OCI-LY1 (cell line): ENCODE results near the gene PKD2.
"Not testable (repeated sequence)": the region's sequence is repeated elsewhere in the genome, so short reads cannot be mapped to it uniquely, and the experiment has no call there.

Experiments
- H2AFZ ChIP-seq: fragments of 200-600 bp; sonication (generic), shearing (Covaris generic); 2 replicates; pipeline ENCODE4 v1.6.0; 2014; ENCODE audit warnings: antibody characterized with exemption, mild to moderate bottlenecking, low read length
- H3F3A ChIP-seq: fragments of 200-600 bp; sonication (generic), shearing (Covaris generic); 2 replicates; pipeline ENCODE4 v1.6.0; 2014; ENCODE audit warnings: mild to moderate bottlenecking, antibody characterized with exemption, low read length, moderate library complexity; ENCODE audit not compliant: insufficient read depth
- H3K27ac ChIP-seq: fragments of 200-600 bp; sonication (generic); 2 replicates; pipeline ENCODE4 v1.5.1; 2014; ENCODE audit warnings: low read length, mixed run types, mild to moderate bottlenecking, low read depth; ENCODE audit not compliant: poor library complexity, severe bottlenecking
- H3K27me3 ChIP-seq: fragments of 200-600 bp; sonication (generic); 2 replicates; pipeline ENCODE4 v1.6.0; 2014; ENCODE audit warnings: antibody characterized with exemption, mild to moderate bottlenecking, low read length, moderate library complexity; ENCODE audit not compliant: insufficient read depth
- H3K36me3 ChIP-seq: fragments of 200-600 bp; sonication (generic); 2 replicates; pipeline ENCODE4 v1.6.1; 2014; ENCODE audit warnings: mild to moderate bottlenecking, antibody characterized with exemption, low read length, moderate library complexity, mixed read lengths; ENCODE audit not compliant: insufficient read depth
- H3K4me1 ChIP-seq: fragments of 200-600 bp; sonication (generic); 2 replicates; pipeline ENCODE4 v1.5.1; 2014; ENCODE audit warnings: mild to moderate bottlenecking, low read length, moderate library complexity; ENCODE audit not compliant: insufficient read depth, severe bottlenecking
- H3K4me2 ChIP-seq: fragments of 200-600 bp; sonication (generic), shearing (Covaris generic); 2 replicates; pipeline ENCODE4 v1.6.1; 2014; ENCODE audit warnings: low read length
- H3K4me3 ChIP-seq: fragments of 200-600 bp; sonication (generic); 2 replicates; pipeline ENCODE4 v1.5.1; 2014; ENCODE audit warnings: low read length, low read depth, mild to moderate bottlenecking, mixed read lengths; ENCODE audit not compliant: poor library complexity, severe bottlenecking
- H3K79me2 ChIP-seq: fragments of 200-600 bp; shearing (Covaris generic); 2 replicates; pipeline ENCODE4 v1.6.1; 2016; ENCODE audit warnings: mixed run types, low read length, mixed read lengths; ENCODE audit not compliant: insufficient read depth
- H3K9ac ChIP-seq: fragments of 200-600 bp; sonication (generic), shearing (Covaris generic); 2 replicates; pipeline ENCODE4 v1.6.1; 2014; ENCODE audit warnings: mild to moderate bottlenecking, low read length, mixed read lengths
- H3K9me2 ChIP-seq: fragments of 200-600 bp; sonication (generic), shearing (Covaris generic); 2 replicates; pipeline ENCODE4 v1.6.1; 2014; ENCODE audit warnings: low read depth, mild to moderate bottlenecking, low read length, mixed read lengths
- H3K9me3 ChIP-seq: fragments of 200-600 bp; shearing (Covaris generic); 2 replicates; pipeline ENCODE4 v1.6.1; 2014; ENCODE audit warnings: low read length, mixed read lengths
- H4K20me1 ChIP-seq: fragments of 200-600 bp; sonication (generic), shearing (Covaris generic); 2 replicates; pipeline ENCODE4 v1.6.0; 2016; ENCODE audit warnings: mild to moderate bottlenecking, low read length; ENCODE audit not compliant: insufficient read depth
- CTCF ChIP-seq: fragments of 200-600 bp; sonication (generic), shearing (Covaris generic); IDR thresholded peaks from 2 replicates; pipeline ENCODE4 v1.5.1; 2017; ENCODE audit warnings: mild to moderate bottlenecking, antibody characterized with exemption, low read length, moderate library complexity, mixed read lengths
- EZH2 ChIP-seq: fragments of 200-600 bp; sonication (generic), shearing (Covaris generic); IDR thresholded peaks from 2 replicates; pipeline ENCODE4 v1.8.0; 2017; ENCODE audit warnings: borderline replicate concordance, mixed run types, mild to moderate bottlenecking, antibody characterized with exemption, low read length, moderate library complexity, mixed read lengths

PKD2 gene

GRCh38 chr4:88112856-88113255, 105.4 kb downstream of the PKD2 start:
- Histone ChIP-seq H3K27ac (no peak overlapping the region), H3K4me2 (no peak overlapping the region), H3K9me2 (no peaks in the 10 kb centered on the region), H3K9me3 (no peaks in the 10 kb centered on the region), H2AFZ (no peak overlapping the region), H3K9ac (no peak overlapping the region), H3F3A (no peaks in the 10 kb centered on the region), H3K4me3 (no peak overlapping the region), H3K79me2 (no peaks in the 10 kb centered on the region), H3K36me3 (no peaks in the 10 kb centered on the region), H3K27me3 (no peaks in the 10 kb centered on the region), H4K20me1 (no peaks in the 10 kb centered on the region), H3K4me1 (no peaks in the 10 kb centered on the region)
- no peak for TF ChIP-seq EZH2
- TF ChIP-seq CTCF: no peak

GRCh38 chr4:88115587-88115986, 108.2 kb downstream of the PKD2 start:
- Histone ChIP-seq H3K27ac (no peak overlapping the region), H4K20me1 (no peaks in the 10 kb centered on the region), H3K9me2 (no peaks in the 10 kb centered on the region), H3K36me3 (no peaks in the 10 kb centered on the region), H2AFZ (no peak overlapping the region), H3F3A (no peaks in the 10 kb centered on the region), H3K27me3 (no peaks in the 10 kb centered on the region), H3K79me2 (no peaks in the 10 kb centered on the region), H3K9ac (no peak overlapping the region), H3K4me2 (no peak overlapping the region), H3K4me1 (no peaks in the 10 kb centered on the region), H3K9me3 (no peaks in the 10 kb centered on the region), H3K4me3 (no peak overlapping the region)
- TF ChIP-seq CTCF: no peak
- no peak for TF ChIP-seq EZH2

- Histone ChIP-seq H4K20me1 (no peaks in the 10 kb centered on the region), H3F3A (no peaks in the 10 kb centered on the region), H3K4me2 (no peak overlapping the region), H3K27ac (no peak overlapping the region), H2AFZ (no peak overlapping the region), H3K36me3 (no peaks in the 10 kb centered on the region), H3K79me2 (no peaks in the 10 kb centered on the region), H3K9ac (no peak overlapping the region), H3K9me3 (0 out of 2 replicates have a peak, but pooled peaks cover 2% of the 10 kb centered on the region), H3K27me3 (no peaks in the 10 kb centered on the region), H3K4me1 (no peaks in the 10 kb centered on the region), H3K9me2 (no peaks in the 10 kb centered on the region), H3K4me3 (no peak overlapping the region)
- TF ChIP-seq EZH2 (no peak), CTCF (no peak)
Measured at GRCh38 chr4:88119943-88120342, 112.5 kb downstream of the PKD2 start.

GRCh38 chr4:88122260-88122659, 114.8 kb downstream of the PKD2 start:
- not testable (repeated sequence) for H3K9me2 ChIP-seq, H3K4me2 ChIP-seq, H3K27me3 ChIP-seq, H3K9me3 ChIP-seq, H3K9ac ChIP-seq, H3K36me3 ChIP-seq, H3K4me1 ChIP-seq, H3K79me2 ChIP-seq, H3K27ac ChIP-seq, H4K20me1 ChIP-seq, H2AFZ ChIP-seq, H3K4me3 ChIP-seq, H3F3A ChIP-seq
